Measurements from ENCODE around the gene CAB39L. TPM values are rescaled to one million over a fixed set of nuclear protein-coding genes. Genes with fewer than 3 reads are reported as not detected.

CAB39L gene
- total and polyA plus RNA-seq, 2 donors (not counting 3 experiments of a cell fraction or from before 2014, with no cell fraction given), result 3.1 to 7.2 TPM

- no peak overlapping the region for H3K4me2 ChIP-seq (ENCODE audit: insufficient read depth, low read length)
- BruUV-seq (replicated peaks), result no TSS peak
- H3K27me3 ChIP-seq (ENCODE audit: control insufficient read depth in 2 of 2, insufficient read depth in 2 of 2, low read length in 2 of 2), result no peaks in the 10 kb centered on the region
- FAIRE-seq, result no peak
- H3K9ac ChIP-seq (replicated peaks; ENCODE audit: extremely low read depth, insufficient read depth, low read length), result no peak overlapping the region
- no peaks in the 10 kb centered on the region for H4K20me1 ChIP-seq (replicated peaks; ENCODE audit: control insufficient read depth, extremely low read depth, insufficient read depth, low read length)
- ChIA-PET CTCF (interaction anchor here (0.6 to 1.4 kb wide), 2 partner anchors 45 to 186 kb away, joined by 3 to 5 read pairs; no protein-coding TSS in a partner anchor), POLR2A (no interaction called here)
- intact Hi-C loops (cut with micrococcal nuclease) (loop anchor here (1.0 kb wide), 1 partner anchor 186 kb away; no protein-coding TSS in a partner anchor), dilution Hi-C loops (cut with MboI; ENCODE audit: extremely low pct_ligation_motif_present, low sequenced_read_pairs) (no loop called here)
- TF ChIP-seq MYC (IDR thresholded peaks at IDR 0.05; ENCODE audit: low read depth, low read length), result no peak
- TF ChIP-seq MAX (IDR thresholded peaks at IDR 0.05; ENCODE audit: insufficient read depth, insufficient read length), result no peak
- no peak for TF ChIP-seq EZH2 (IDR thresholded peaks at IDR 0.05; ENCODE audit: borderline replicate concordance, low read depth, low read length, severe bottlenecking)
- TF ChIP-seq, protein P1, sequence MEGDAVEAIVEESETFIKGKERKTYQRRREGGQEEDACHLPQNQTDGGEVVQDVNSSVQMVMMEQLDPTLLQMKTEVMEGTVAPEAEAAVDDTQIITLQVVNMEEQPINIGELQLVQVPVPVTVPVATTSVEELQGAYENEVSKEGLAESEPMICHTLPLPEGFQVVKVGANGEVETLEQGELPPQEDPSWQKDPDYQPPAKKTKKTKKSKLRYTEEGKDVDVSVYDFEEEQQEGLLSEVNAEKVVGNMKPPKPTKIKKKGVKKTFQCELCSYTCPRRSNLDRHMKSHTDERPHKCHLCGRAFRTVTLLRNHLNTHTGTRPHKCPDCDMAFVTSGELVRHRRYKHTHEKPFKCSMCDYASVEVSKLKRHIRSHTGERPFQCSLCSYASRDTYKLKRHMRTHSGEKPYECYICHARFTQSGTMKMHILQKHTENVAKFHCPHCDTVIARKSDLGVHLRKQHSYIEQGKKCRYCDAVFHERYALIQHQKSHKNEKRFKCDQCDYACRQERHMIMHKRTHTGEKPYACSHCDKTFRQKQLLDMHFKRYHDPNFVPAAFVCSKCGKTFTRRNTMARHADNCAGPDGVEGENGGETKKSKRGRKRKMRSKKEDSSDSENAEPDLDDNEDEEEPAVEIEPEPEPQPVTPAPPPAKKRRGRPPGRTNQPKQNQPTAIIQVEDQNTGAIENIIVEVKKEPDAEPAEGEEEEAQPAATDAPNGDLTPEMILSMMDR (IDR thresholded peaks at IDR 0.05; ENCODE audit: extremely low read depth in 1 of 2, insufficient read depth in 1 of 2, low read depth in 1 of 2, low read length in 2 of 2), result peak; percentile 11 to 19
- TF ChIP-seq POLR2A (IDR thresholded peaks at IDR 0.05; ENCODE audit: low read depth, low read length), result no peak
- no peak for TF ChIP-seq GATA2 (IDR thresholded peaks at IDR 0.05; ENCODE audit: insufficient read depth, insufficient read length, low read depth, low read length)
- H3K4me1 ChIP-seq (ENCODE audit: control insufficient read depth, extremely low read depth, insufficient read depth, low read length), result no peaks in the 10 kb centered on the region
- no peak overlapping the region for H2AFZ ChIP-seq (ENCODE audit: low read depth, low read length)
- H3K36me3 ChIP-seq (ENCODE audit: control insufficient read depth in 2 of 2, extremely low read depth in 1 of 2, insufficient read depth in 2 of 2, low read length in 2 of 2), result no peaks in the 10 kb centered on the region
- no peaks in the 10 kb centered on the region for H3K79me2 ChIP-seq (ENCODE audit: control insufficient read depth, insufficient read depth, low read length)
- H3K27ac ChIP-seq (ENCODE audit: insufficient read depth, low read depth, low read length), result no peak overlapping the region
- peak; percentile 3 for DNase-seq (ENCODE audit: low read depth, low spot score)
- H3K4me3 ChIP-seq (replicated peaks in 1 of 3; ENCODE audit: insufficient read depth in 1 of 3, low read depth in 1 of 3, low read length in 3 of 3), result no peak overlapping the region
- H3K9me3 ChIP-seq (replicated peaks; ENCODE audit: control insufficient read depth, insufficient read depth, low read length), result no peaks in the 10 kb centered on the region
- no peaks in the 10 kb centered on the region for H3K9me1 ChIP-seq (replicated peaks; ENCODE audit: control insufficient read depth, extremely low read depth, insufficient read depth, low read length)
Measured at GRCh38 chr13:49421391-49421790, 22.5 kb downstream of the CAB39L start.

Data from endothelial cell of umbilical vein (primary cell).